HepG2 (cell line): ENCODE results near the gene NWD2. TPM values are rescaled to one million over a fixed set of nuclear protein-coding genes. Genes with fewer than 3 reads are reported as not detected.

Experiments
- ATAC-seq: fragments of 200-7000 bp; cut with Tn5 transposase; 3 replicates; pipeline ENCODE4 v1.9.1; 2020; ENCODE audit warnings: mild to moderate bottlenecking, moderate library complexity
- BruUV-seq: library from RNA; stranded (reverse); fragments of 400-500 nt; replicated peaks from 2 replicates; lab custom pipeline; 2021; lab: Mats Ljungman, UMichigan
- CTCF ChIA-PET: fragments of 300-600 bp; formaldehyde crosslinking; extraction: SDS; loops from one replicate; lab custom pipeline; 2021; ENCODE audit warnings: low total read pairs, inconsistent platforms, low intra/inter-chr PET ratio; lab: Yijun Ruan, JAX
- POLR2A ChIA-PET: fragments of 350-600 bp; sonication (Branson Sonifier 250); formaldehyde crosslinking; loops from one replicate; lab custom pipeline; 2020; ENCODE audit warnings: antibody characterized with exemption, inconsistent platforms; lab: Yijun Ruan, JAX
- DNase-seq: peaks from one replicate; pipeline ENCODE4 v3.0.0-alpha.2; 2015; ENCODE audit warnings: low spot score
- FAIRE-seq: peaks from 3 replicates; lab custom pipeline; 2011; peaks lifted over from hg19 to GRCh38; lab: Jason Lieb, UNC
- H2AFZ ChIP-seq: one replicate; pipeline ENCODE4 v1.6.1; 2011; ENCODE audit warnings: low read length, inconsistent platforms
- H3K27ac ChIP-seq: fragments of 300-600 bp; 3 replicates; pipeline ENCODE4 v1.8.0; 2011; ENCODE audit warnings: mixed run types, mild to moderate bottlenecking, mixed read lengths, low read length, inconsistent platforms; ENCODE audit not compliant: insufficient read depth; ENCODE audit errors: extremely low read length
- H3K27me3 ChIP-seq, 2 experiments: fragments of 200-600 bp in 1 of 2; 2 replicates in 1 of 2; 3 replicates in 1 of 2; pipeline versions ENCODE4 v1.6.0 to v1.8.0; 2011; ENCODE audit warnings: low read length in 2 of 2, mild to moderate bottlenecking in 2 of 2, moderate library complexity in 2 of 2, inconsistent platforms in 1 of 2; ENCODE audit not compliant: insufficient read depth in 2 of 2, control insufficient read depth in 1 of 2
- H3K36me3 ChIP-seq, 2 experiments: fragments of 200-600 bp in 1 of 2; replicated peaks in 1 of 2; 2 replicates in 1 of 2; 3 replicates in 1 of 2; pipeline versions ENCODE4 v1.5.1 to v1.8.0; 2011; ENCODE audit warnings: low read length in 2 of 2, inconsistent platforms in 1 of 2; ENCODE audit not compliant: insufficient read depth in 2 of 2, control insufficient read depth in 1 of 2
- H3K4me1 ChIP-seq: 2 replicates; pipeline ENCODE4 v1.5.1; 2012; ENCODE audit warnings: low read length, inconsistent platforms; ENCODE audit not compliant: insufficient read depth
- H3K4me2 ChIP-seq: 2 replicates; pipeline ENCODE4 v1.6.0; 2011; ENCODE audit warnings: low read depth, low read length, inconsistent platforms
- H3K4me3 ChIP-seq, 3 experiments: fragments of 200-600 bp in 1 of 3; sonication (generic), shearing (Covaris generic) in 1 of 3; replicated peaks in 1 of 3; 2 replicates each; pipeline ENCODE4 v1.5.1; 2011 to 2016; ENCODE audit warnings: low read length in 3 of 3, inconsistent platforms in 2 of 3, low read depth in 2 of 3, mild to moderate bottlenecking in 2 of 3, control low read depth in 1 of 3, mixed read lengths in 1 of 3; ENCODE audit not compliant: insufficient read depth in 1 of 3
- H3K79me2 ChIP-seq: one replicate; pipeline ENCODE4 v1.6.1; 2011; ENCODE audit warnings: low read length, inconsistent platforms; ENCODE audit not compliant: insufficient read depth
- H3K9ac ChIP-seq: 2 replicates; pipeline ENCODE4 v1.6.0; 2011; ENCODE audit warnings: mild to moderate bottlenecking, low read depth, low read length, inconsistent platforms; ENCODE audit not compliant: insufficient read depth
- H3K9me3 ChIP-seq: 2 replicates; pipeline ENCODE4 v1.5.1; 2012; ENCODE audit warnings: mild to moderate bottlenecking, low read length
- H4K20me1 ChIP-seq: 2 replicates; pipeline ENCODE4 v1.6.0; 2011; ENCODE audit warnings: inconsistent platforms, mild to moderate bottlenecking, low read length, moderate library complexity; ENCODE audit not compliant: insufficient read depth
- ARID5B ChIP-seq: IDR thresholded peaks from 2 replicates; pipeline ENCODE4 v1.4.0; 2020; ENCODE audit warnings: mild to moderate bottlenecking, missing genetic modification reagents
- ATF1 ChIP-seq: IDR thresholded peaks from 2 replicates; pipeline ENCODE4 v1.6.1; 2016; ENCODE audit warnings: mild to moderate bottlenecking, control low read depth
- ATF7-NPFF ChIP-seq: sonication (generic); formaldehyde crosslinking; IDR thresholded peaks from 2 replicates; pipeline ENCODE4 v1.8.1; 2023; ENCODE audit warnings: mild to moderate bottlenecking, low read depth, missing genetic modification reagents, moderate library complexity
- BRD4 ChIP-seq: sonication (generic); formaldehyde crosslinking; IDR thresholded peaks from 2 replicates; pipeline ENCODE4 v1.4.0; 2020; ENCODE audit warnings: missing genetic modification reagents
- CREM ChIP-seq, 2 experiments: sonication (generic) in 1 of 2; formaldehyde crosslinking in 1 of 2; IDR thresholded peaks; 2 replicates each; pipeline versions ENCODE4 v1.4.0 to v1.6.1; 2016 to 2020; ENCODE audit warnings: antibody characterized with exemption in 1 of 2, mild to moderate bottlenecking in 1 of 2, missing genetic modification reagents in 1 of 2
- DPF2 ChIP-seq: sonication (generic); formaldehyde crosslinking; IDR thresholded peaks from 2 replicates; pipeline ENCODE4 v1.4.0; 2020; ENCODE audit warnings: mild to moderate bottlenecking, low read depth, missing genetic modification reagents, borderline replicate concordance
- EZH2 ChIP-seq: conservative IDR thresholded peaks from 2 replicates; pipeline ENCODE4 v1.6.1; 2012; ENCODE audit warnings: mild to moderate bottlenecking, low read depth, low read length, moderate library complexity
- FOXP1 ChIP-seq, 2 experiments: fragments of 450-650 bp in 1 of 2; IDR thresholded peaks; 2 replicates each; pipeline ENCODE4 v1.6.1; 2017 to 2018; ENCODE audit warnings: antibody characterized with exemption in 1 of 2
- KDM2A ChIP-seq: sonication (generic); formaldehyde crosslinking; IDR thresholded peaks from 2 replicates; pipeline ENCODE4 v1.4.0; 2020; ENCODE audit warnings: low read depth, missing genetic modification reagents, borderline replicate concordance
- MAF1 ChIP-seq: sonication (generic); formaldehyde crosslinking; IDR thresholded peaks from 2 replicates; pipeline ENCODE4 v1.5.0; 2020; ENCODE audit warnings: missing genetic modification reagents, borderline replicate concordance
- NFE2L1 ChIP-seq: sonication (generic); formaldehyde crosslinking; IDR thresholded peaks from 2 replicates; pipeline ENCODE4 v1.4.0; 2020; ENCODE audit warnings: missing genetic modification reagents, mild to moderate bottlenecking, borderline replicate concordance
- RELA ChIP-seq: sonication (generic); formaldehyde crosslinking; IDR thresholded peaks from 2 replicates; pipeline ENCODE4 v1.4.0; 2020; ENCODE audit warnings: missing genetic modification reagents
- SYNCRIP ChIP-seq: fragments of 200-400 bp; formaldehyde crosslinking; IDR thresholded peaks from 2 replicates; pipeline ENCODE4 v1.6.1; 2018; ENCODE audit warnings: mild to moderate bottlenecking, low read depth, low read length; ENCODE audit not compliant: insufficient read depth
- ZNF180 ChIP-seq: sonication (generic); formaldehyde crosslinking; IDR thresholded peaks from 2 replicates; pipeline ENCODE4 v1.4.0; 2020; ENCODE audit warnings: low read depth, missing genetic modification reagents, borderline replicate concordance
- ZNF674 ChIP-seq: sonication (generic); formaldehyde crosslinking; IDR thresholded peaks from 2 replicates; pipeline ENCODE4 v1.5.0; 2020; ENCODE audit warnings: low read depth, mild to moderate bottlenecking, missing genetic modification reagents
- WGBS: methylation state at CpG from one replicate; pipeline ENCODE4 v1.1.6; 2017; ENCODE audit warnings: low lambda C conversion rate; 5-methylcytosine and 5-hydroxymethylcytosine counted together
- in situ Hi-C: cut with HindIII; loops from 2 replicates; pipeline ENCODE4 v1.10.0; 2017; ENCODE audit warnings: low pct_unique_long_range_greater_than_20kb; ENCODE audit not compliant: extremely low pct_ligation_motif_present
- intact Hi-C: fragments of 100-400 bp; cut with micrococcal nuclease; formaldehyde crosslinking; loops from one replicate; pipeline ENCODE4 v1.10.0; 2022; ENCODE audit not compliant: unreplicated experiment
- polyA plus RNA-seq, 8 experiments: library from polyadenylated mRNA; depleted of rRNA in 3 of 8; stranded (reverse) in 7 of 8; unstranded in 1 of 8; fragments of >200 nt; fragmentation: Illumina TruSeq in 4 of 8; extraction: Trizol in 4 of 8; gene quantifications; 2 replicates each; pipeline versions ENCODE4 v1.2.1 to v1.2.3, GENCODE V29; 2011 to 2016; ENCODE audit warnings: low read depth in 4 of 8, missing spikeins in 1 of 8, mixed read lengths in 1 of 8; ENCODE audit not compliant: insufficient read depth in 1 of 8
- total RNA-seq, 5 experiments: library from RNA; depleted of rRNA; stranded (reverse); fragments of >200 nt; fragmentation: Illumina TruSeq; extraction: Trizol; gene quantifications; 2 replicates each; pipeline ENCODE4 v1.2.3, GENCODE V29; 2016; ENCODE audit warnings: low read depth in 1 of 5
- TF ChIP-seq, protein P1 (sequence below): sonication (generic); formaldehyde crosslinking; IDR thresholded peaks from 2 replicates; pipeline ENCODE4 v1.4.0; 2020; ENCODE audit warnings: missing genetic modification reagents

The NWD2 gene
- total and polyA plus RNA-seq, 2 of the 13 experiments (the other 11 are each of a cell fraction or from before 2014, with no cell fraction given): not detected

- DNase-seq: peak; percentile 49
- POLR2A ChIA-PET: no interaction called here
- Histone ChIP-seq H3K36me3 (no peaks in the 10 kb centered on the region), H3K9me3 (no peaks in the 10 kb centered on the region), H3K4me1 (peaks cover 50% of the 10 kb centered on the region), H3K27ac (no peak overlapping the region), H3K9ac (no peak overlapping the region), H2AFZ (no peak overlapping the region), H3K79me2 (no peaks in the 10 kb centered on the region), H4K20me1 (no peaks in the 10 kb centered on the region), H3K4me3 (no peak overlapping the region), H3K4me2 (peak overlapping the region; percentile 8; the same call in 1 of the 2 replicates), H3K27me3 (no peaks in the 10 kb centered on the region)
- BruUV-seq: no TSS peak
- no peak for FAIRE-seq
- ATAC-seq: peak; percentile 80
- in situ Hi-C loops: no loop called here
- intact Hi-C loops: no loop called here
- WGBS: 7% methylated on average over 6 of the region's 6 CpGs
- CTCF ChIA-PET: no interaction called here
- no peak for TF ChIP-seq ZNF674 (CRISPR knock-in tag)
- TF ChIP-seq CREM (IDR thresholded peaks at IDR 0.05): no peak
- TF ChIP-seq CREM (CRISPR knock-in tag; IDR thresholded peaks at IDR 0.05): no peak
- no peak for TF ChIP-seq NFE2L1 (CRISPR knock-in tag)
- TF ChIP-seq ARID5B (CRISPR knock-in tag): peak; percentile 76
- TF ChIP-seq RELA: no peak
- TF ChIP-seq ATF7-NPFF (CRISPR knock-in tag): no peak
- no peak for TF ChIP-seq MAF1 (CRISPR knock-in tag)
- TF ChIP-seq ATF1 (CRISPR knock-in tag): no peak
- no peak for TF ChIP-seq KDM2A (CRISPR knock-in tag)
- TF ChIP-seq, protein P1, sequence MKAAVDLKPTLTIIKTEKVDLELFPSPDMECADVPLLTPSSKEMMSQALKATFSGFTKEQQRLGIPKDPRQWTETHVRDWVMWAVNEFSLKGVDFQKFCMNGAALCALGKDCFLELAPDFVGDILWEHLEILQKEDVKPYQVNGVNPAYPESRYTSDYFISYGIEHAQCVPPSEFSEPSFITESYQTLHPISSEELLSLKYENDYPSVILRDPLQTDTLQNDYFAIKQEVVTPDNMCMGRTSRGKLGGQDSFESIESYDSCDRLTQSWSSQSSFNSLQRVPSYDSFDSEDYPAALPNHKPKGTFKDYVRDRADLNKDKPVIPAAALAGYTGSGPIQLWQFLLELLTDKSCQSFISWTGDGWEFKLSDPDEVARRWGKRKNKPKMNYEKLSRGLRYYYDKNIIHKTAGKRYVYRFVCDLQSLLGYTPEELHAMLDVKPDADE (CRISPR knock-in tag): no peak
- no peak for TF ChIP-seq EZH2
- TF ChIP-seq BRD4: no peak
- TF ChIP-seq ZNF180 (CRISPR knock-in tag): no peak
- TF ChIP-seq DPF2 (CRISPR knock-in tag): no peak
- TF ChIP-seq SYNCRIP: no peak
- TF ChIP-seq FOXP1 (IDR thresholded peaks at IDR 0.05): no peak
- TF ChIP-seq FOXP1 (CRISPR knock-in tag; IDR thresholded peaks at IDR 0.05): peak; percentile 31; the same call in 1 of the 2 replicates
Measured at GRCh38 chr4:37324546-37324945, 80.0 kb downstream of the NWD2 start.
